GM23338 (cell line): ENCODE results near the gene SPIRE2. TPM values are rescaled to one million over a fixed set of nuclear protein-coding genes. Genes with fewer than 3 reads are reported as not detected.

ENCODE experiments used
- ATAC-seq: fragments of 200-7000 bp; cut with Tn5 transposase; 3 replicates; pipeline ENCODE4 v1.9.1; 2020
- DNase-seq: peaks from one replicate; pipeline ENCODE4 v3.0.0-alpha.2; 2015; ENCODE audit warnings: low spot score
- H2AFZ ChIP-seq: fragments of 200-600 bp; sonication (generic); 2 replicates; pipeline ENCODE4 v1.8.0; 2016; ENCODE audit warnings: antibody characterized with exemption, mild to moderate bottlenecking, moderate library complexity
- H3F3A ChIP-seq: fragments of 200-600 bp; sonication (generic); replicated peaks from 2 replicates; pipeline ENCODE4 v1.8.0; 2017; ENCODE audit warnings: antibody characterized with exemption, mixed run types, low read depth
- H3K27ac ChIP-seq: fragments of 200-600 bp; sonication (generic); 2 replicates; pipeline ENCODE4 v1.6.1; 2016; ENCODE audit warnings: low read depth
- H3K27me3 ChIP-seq: fragments of 200-600 bp; sonication (generic); 2 replicates; pipeline ENCODE4 v1.8.0; 2016; ENCODE audit warnings: mild to moderate bottlenecking, mixed run types, moderate library complexity; ENCODE audit not compliant: insufficient read depth
- H3K36me3 ChIP-seq: fragments of 200-600 bp; sonication (generic); 2 replicates; pipeline ENCODE4 v1.8.0; 2016; ENCODE audit warnings: mild to moderate bottlenecking; ENCODE audit not compliant: insufficient read depth
- H3K4me1 ChIP-seq: fragments of 200-600 bp; sonication (generic); 2 replicates; pipeline ENCODE4 v1.8.0; 2016; ENCODE audit warnings: mild to moderate bottlenecking, moderate library complexity; ENCODE audit not compliant: insufficient read depth
- H3K4me2 ChIP-seq: fragments of 200-600 bp; sonication (generic); 2 replicates; pipeline ENCODE4 v1.7.1; 2017; ENCODE audit warnings: mixed run types
- H3K4me3 ChIP-seq: fragments of 200-600 bp; sonication (generic); 2 replicates; pipeline ENCODE4 v1.6.1; 2016; ENCODE audit warnings: mixed run types
- H3K79me2 ChIP-seq: fragments of 200-600 bp; sonication (generic); replicated peaks from 2 replicates; pipeline ENCODE4 v1.8.0; 2017; ENCODE audit warnings: mild to moderate bottlenecking; ENCODE audit not compliant: insufficient read depth
- H3K9me2 ChIP-seq: fragments of 200-600 bp; sonication (generic); 2 replicates; pipeline ENCODE4 v1.8.0; 2017; ENCODE audit not compliant: insufficient read depth
- H4K20me1 ChIP-seq: fragments of 200-600 bp; sonication (generic); replicated peaks from 2 replicates; pipeline ENCODE4 v1.8.0; 2017; ENCODE audit warnings: mild to moderate bottlenecking; ENCODE audit not compliant: insufficient read depth
- H3K27ac Mint-ChIP-seq: 2 replicates; pipeline ENCODE4 v1.8.0; 2020; ENCODE audit warnings: inconsistent platforms, mild to moderate bottlenecking, moderate library complexity, mixed read lengths
- H3K27me3 Mint-ChIP-seq: 3 replicates; pipeline ENCODE4 v1.8.0; 2022; ENCODE audit warnings: low read depth, mild to moderate bottlenecking, moderate library complexity, mixed read lengths, inconsistent platforms; ENCODE audit not compliant: insufficient read depth, poor library complexity
- H3K36me3 Mint-ChIP-seq: 3 replicates; pipeline ENCODE4 v1.8.0; 2021; ENCODE audit warnings: low read depth, mild to moderate bottlenecking, inconsistent platforms, moderate library complexity, mixed read lengths
- H3K4me1 Mint-ChIP-seq: 3 replicates; pipeline ENCODE4 v1.8.0; 2020; ENCODE audit warnings: mild to moderate bottlenecking, inconsistent platforms, mixed read lengths
- H3K4me3 Mint-ChIP-seq: 3 replicates; pipeline ENCODE4 v1.8.0; 2021; ENCODE audit warnings: moderate library complexity, mild to moderate bottlenecking, inconsistent platforms, mixed read lengths
- H3K9me3 Mint-ChIP-seq: 3 replicates; pipeline ENCODE4 v1.8.0; 2020; ENCODE audit warnings: moderate library complexity, mild to moderate bottlenecking, inconsistent platforms, mixed read lengths
- CREB1 ChIP-seq: fragments of 250-450 bp; sonication (Bioruptor Pico); IDR thresholded peaks from 2 replicates; pipeline ENCODE4 v1.5.0; 2020; ENCODE audit warnings: low read depth, mild to moderate bottlenecking, moderate library complexity
- ETS1 ChIP-seq: IDR thresholded peaks from 2 replicates; pipeline ENCODE4 v1.6.1; 2016; ENCODE audit warnings: antibody characterized with exemption
- EZH2 ChIP-seq: fragments of 200-600 bp; sonication (generic); IDR thresholded peaks from one replicate; pipeline ENCODE4 v1.8.0; 2017; ENCODE audit warnings: antibody characterized with exemption, mild to moderate bottlenecking, low read depth; ENCODE audit not compliant: unreplicated experiment
- EZH2phosphoT487 ChIP-seq: fragments of 200-600 bp; sonication (generic); IDR thresholded peaks from one replicate; pipeline ENCODE4 v1.8.1; 2018; ENCODE audit warnings: antibody characterized with exemption; ENCODE audit not compliant: unreplicated experiment
- JUNB ChIP-seq: IDR thresholded peaks from one replicate; pipeline ENCODE4 v1.6.1; 2016; ENCODE audit warnings: antibody characterized with exemption; ENCODE audit not compliant: unreplicated experiment
- NANOG ChIP-seq: IDR thresholded peaks from 2 replicates; pipeline ENCODE4 v1.6.1; 2016; ENCODE audit warnings: antibody characterized with exemption, borderline replicate concordance
- REST ChIP-seq: IDR thresholded peaks from one replicate; pipeline ENCODE4 v1.6.1; 2018; ENCODE audit warnings: antibody characterized with exemption; ENCODE audit not compliant: unreplicated experiment
- STAT1 ChIP-seq: IDR thresholded peaks from one replicate; pipeline ENCODE4 v1.6.1; 2016; ENCODE audit warnings: antibody characterized with exemption; ENCODE audit not compliant: unreplicated experiment
- ZNF331 ChIP-seq: fragments of 250-450 bp; sonication (Bioruptor Pico); IDR thresholded peaks from 2 replicates; pipeline ENCODE4 v1.5.0; 2020; ENCODE audit warnings: low read depth, mild to moderate bottlenecking, moderate library complexity
- polyA plus RNA-seq: library from polyadenylated mRNA; unstranded; fragments of >200 nt; fragmentation: Nextera tagmentation; extraction: Ambion mirVana; gene quantifications from 2 replicates; pipeline ENCODE4 v1.2.1, GENCODE V29; 2016
- total RNA-seq: library from RNA; depleted of rRNA; stranded (reverse); fragments of >200 nt; shearing (Covaris generic); gene quantifications from 2 replicates; pipeline ENCODE4 v1.2.3, GENCODE V29; 2014

The SPIRE2 gene
- total and polyA plus RNA-seq, 2 experiments from 2014 or later = 5.0 to 15.2 TPM

GRCh38 chr16:89910717-89911354 lies 82.6 kb downstream of the SPIRE2 start:
- Mint-ChIP-seq H3K27ac (no peak overlapping the region), H3K4me3 (no peak overlapping the region), H3K9me3 (peaks cover 22% of the 10 kb centered on the region), H3K4me1 (0 out of 3 replicates have a peak, but pooled peaks cover 4% of the 10 kb centered on the region), H3K27me3 (peaks cover 24% of the 10 kb centered on the region), H3K36me3 (peaks cover 38% of the 10 kb centered on the region)
- TF ChIP-seq STAT1 (no peak), NANOG (no peak), CREB1 (no peak), JUNB (no peak), ZNF331 (no peak), ETS1 (no peak), REST (no peak), EZH2 (no peak)
- no peak overlapping the region for H3K4me2 ChIP-seq
- 0 out of 2 replicates have a peak, but pooled peaks cover 4% of the 10 kb centered on the region for H3K4me1 ChIP-seq
- H3K9me2 ChIP-seq = no peaks in the 10 kb centered on the region
- H4K20me1 ChIP-seq = no peaks in the 10 kb centered on the region
- H3K27ac ChIP-seq = peak overlapping the region; percentile 55; the same call in 1 of the 2 replicates
- H3K27me3 ChIP-seq = no peaks in the 10 kb centered on the region
- no peak overlapping the region for H3K4me3 ChIP-seq
- H3K79me2 ChIP-seq = no peaks in the 10 kb centered on the region
- DNase-seq = no peak
- no peaks in the 10 kb centered on the region; the same call in 1 of the 2 replicates for H3K36me3 ChIP-seq
- ATAC-seq = peak; percentile 5
- peaks cover 19% of the 10 kb centered on the region; the same call in 1 of the 2 replicates for H3F3A ChIP-seq
- no peak overlapping the region for H2AFZ ChIP-seq

- DNase-seq (no peak), ATAC-seq (no peak)
- Histone ChIP-seq H3K4me2 (no peak overlapping the region), H3K9me2 (no peaks in the 10 kb centered on the region), H3K27ac (no peak overlapping the region), H3K4me1 (0 out of 2 replicates have a peak, but pooled peaks cover 4% of the 10 kb centered on the region), H4K20me1 (no peaks in the 10 kb centered on the region), H3K79me2 (no peaks in the 10 kb centered on the region), H2AFZ (no peak overlapping the region), H3K27me3 (no peaks in the 10 kb centered on the region), H3K4me3 (no peak overlapping the region), H3K36me3 (no peaks in the 10 kb centered on the region; the same call in 1 of the 2 replicates), H3F3A (peaks cover 19% of the 10 kb centered on the region; the same call in 1 of the 2 replicates)
- TF ChIP-seq JUNB = no peak
- no peak for TF ChIP-seq ETS1
- TF ChIP-seq REST = no peak
- no peak for TF ChIP-seq EZH2phosphoT487
- Mint-ChIP-seq H3K4me3 (no peak overlapping the region; the same call in 2 of the 3 replicates), H3K27ac (no peak overlapping the region), H3K4me1 (0 out of 3 replicates have a peak, but pooled peaks cover 4% of the 10 kb centered on the region), H3K36me3 (peaks cover 33% of the 10 kb centered on the region), H3K9me3 (peaks cover 24% of the 10 kb centered on the region), H3K27me3 (peaks cover 26% of the 10 kb centered on the region)
Measured at GRCh38 chr16:89911375-89911774, 83.1 kb downstream of the SPIRE2 start.
